Stimulated activated CD4-positive, alpha-beta T cell treated with anti-CD3 and anti-CD28 coated beads, Interleukin-1b, Interleukin-23, amount 100 ng/mL, for 1 hour (primary cell): Measurements from ENCODE around the gene MRC2.
"Not testable (repeated sequence)": the region's sequence is repeated elsewhere in the genome, so short reads cannot be mapped to it uniquely, and the experiment has no call there.

ENCODE experiments used
- DNase-seq, 2 donors: peaks; one replicate each; pipeline ENCODE4 v3.0.0-alpha.2; 2020; ENCODE audit warnings: low read depth in 2 of 2

Gene MRC2

GRCh38 chr17:62680541-62681052 is 53.1 kb downstream of the MRC2 start:
- DNase-seq: no peak

- DNase-seq: no peak
Observed at GRCh38 chr17:62681061-62681938, 53.8 kb downstream of the MRC2 start.

GRCh38 chr17:62681939-62682381 is 54.5 kb downstream of the MRC2 start:
- DNase-seq: no peak

- DNase-seq: no peak
Observed at GRCh38 chr17:62684179-62684578, 56.7 kb downstream of the MRC2 start.

- no peak for DNase-seq
Observed at GRCh38 chr17:62687997-62688396, 60.5 kb downstream of the MRC2 start.

- DNase-seq: no peak
Observed at GRCh38 chr17:62688398-62689160, 61.1 kb downstream of the MRC2 start.

- DNase-seq: no peak
Observed at GRCh38 chr17:62689441-62690167, 62.1 kb downstream of the MRC2 start.

- DNase-seq: no peak
Observed at GRCh38 chr17:62690168-62690897, 62.9 kb downstream of the MRC2 start.

GRCh38 chr17:62691589-62691915 is 64.1 kb downstream of the MRC2 start:
- DNase-seq: not testable (repeated sequence)

GRCh38 chr17:62692159-62692651 is 64.7 kb downstream of the MRC2 start:
- no peak for DNase-seq

GRCh38 chr17:62692721-62693431 is 65.4 kb downstream of the MRC2 start:
- DNase-seq: no peak

GRCh38 chr17:62693616-62694409 is 66.3 kb downstream of the MRC2 start:
- no peak for DNase-seq

GRCh38 chr17:62695093-62695738 is 67.7 kb downstream of the MRC2 start:
- not testable (repeated sequence) for DNase-seq

GRCh38 chr17:62696256-62696655 is 68.8 kb downstream of the MRC2 start:
- no peak for DNase-seq

GRCh38 chr17:62696726-62697490 is 69.4 kb downstream of the MRC2 start:
- no peak for DNase-seq

- not testable (repeated sequence) for DNase-seq
Observed at GRCh38 chr17:62698459-62698858, 71.0 kb downstream of the MRC2 start.

- no peak for DNase-seq
Observed at GRCh38 chr17:62700964-62701705, 73.7 kb downstream of the MRC2 start.

- no peak for DNase-seq
Observed at GRCh38 chr17:62701706-62702085, 74.2 kb downstream of the MRC2 start.
